SK-N-SH treated with all-trans-retinoic acid at 6 μM for 48 hours (cell line): ENCODE measurements around the gene SLC29A3.

Source experiments
- ATAC-seq: fragments of 200-7000 bp; cut with Tn5 transposase; 3 replicates; pipeline ENCODE4 v1.9.1; 2020; ENCODE audit warnings: mild to moderate bottlenecking, moderate library complexity
- BACH2 ChIP-seq: fragments of 250-450 bp; sonication (Bioruptor Pico); IDR thresholded peaks from 2 replicates; pipeline ENCODE4 v1.9.0; 2021; ENCODE audit warnings: mild to moderate bottlenecking, borderline replicate concordance
- CSDC2 ChIP-seq: fragments of 250-450 bp; sonication (Bioruptor Pico); IDR thresholded peaks from 2 replicates; pipeline ENCODE4 v1.5.0; 2020; ENCODE audit warnings: mild to moderate bottlenecking, moderate library complexity
- ESRRG ChIP-seq: fragments of 250-450 bp; sonication (Bioruptor Pico); IDR thresholded peaks from 2 replicates; pipeline ENCODE4 v1.6.1; 2021; ENCODE audit warnings: mild to moderate bottlenecking
- OSR1 ChIP-seq: fragments of 250-450 bp; sonication (Bioruptor Pico); IDR thresholded peaks from 2 replicates; pipeline ENCODE4 v1.8.0; 2022; ENCODE audit warnings: moderate library complexity, mild to moderate bottlenecking, inconsistent platforms
- TOX ChIP-seq: fragments of 250-450 bp; sonication (Bioruptor Pico); IDR thresholded peaks from 2 replicates; pipeline ENCODE4 v1.8.0; 2021; ENCODE audit warnings: mild to moderate bottlenecking, moderate library complexity, borderline replicate concordance
- TSHZ2 ChIP-seq: fragments of 250-450 bp; sonication (Bioruptor Pico); IDR thresholded peaks from 2 replicates; pipeline ENCODE4 v1.5.0; 2020; ENCODE audit warnings: mild to moderate bottlenecking, moderate library complexity
- ZC3H10 ChIP-seq: fragments of 250-450 bp; sonication (Bioruptor Pico); IDR thresholded peaks from 2 replicates; pipeline ENCODE4 v1.5.1; 2021; ENCODE audit warnings: mild to moderate bottlenecking, moderate library complexity
- ZFP30 ChIP-seq: fragments of 450-650 bp; formaldehyde crosslinking; IDR thresholded peaks from 2 replicates; pipeline ENCODE4 v1.5.0; 2022; ENCODE audit warnings: mild to moderate bottlenecking, moderate library complexity
- ZNF70 ChIP-seq: fragments of 450-650 bp; formaldehyde crosslinking; IDR thresholded peaks from 2 replicates; pipeline ENCODE4 v1.5.0; 2020; ENCODE audit warnings: mild to moderate bottlenecking, moderate library complexity
- ZNF8 ChIP-seq: fragments of 450-650 bp; formaldehyde crosslinking; IDR thresholded peaks from 2 replicates; pipeline ENCODE4 v1.5.0; 2020; ENCODE audit warnings: mild to moderate bottlenecking, moderate library complexity
- TF ChIP-seq, protein P1 (sequence below): fragments of 250-450 bp; sonication (Bioruptor Pico); IDR thresholded peaks from 2 replicates; pipeline ENCODE4 v1.5.1; 2020; ENCODE audit warnings: low read depth, mild to moderate bottlenecking, moderate library complexity
- TF ChIP-seq, protein P2 (sequence below): fragments of 250-450 bp; sonication (Bioruptor Pico); IDR thresholded peaks from 2 replicates; pipeline ENCODE4 v1.8.0; 2021; ENCODE audit warnings: low read depth, mild to moderate bottlenecking, moderate library complexity, borderline replicate concordance
- TF ChIP-seq, protein P3 (sequence below): fragments of 250-450 bp; sonication (Bioruptor Pico); IDR thresholded peaks from 2 replicates; pipeline ENCODE4 v1.5.1; 2021; ENCODE audit warnings: mild to moderate bottlenecking, moderate library complexity

SLC29A3 gene

GRCh38 chr10:71382028-71382427 is 63.0 kb downstream of the SLC29A3 start:
- TF ChIP-seq ZNF8 (CRISPR knock-in tag), result no peak
- no peak for TF ChIP-seq TOX
- TF ChIP-seq TSHZ2 (CRISPR knock-in tag), result no peak
- TF ChIP-seq, protein P1, sequence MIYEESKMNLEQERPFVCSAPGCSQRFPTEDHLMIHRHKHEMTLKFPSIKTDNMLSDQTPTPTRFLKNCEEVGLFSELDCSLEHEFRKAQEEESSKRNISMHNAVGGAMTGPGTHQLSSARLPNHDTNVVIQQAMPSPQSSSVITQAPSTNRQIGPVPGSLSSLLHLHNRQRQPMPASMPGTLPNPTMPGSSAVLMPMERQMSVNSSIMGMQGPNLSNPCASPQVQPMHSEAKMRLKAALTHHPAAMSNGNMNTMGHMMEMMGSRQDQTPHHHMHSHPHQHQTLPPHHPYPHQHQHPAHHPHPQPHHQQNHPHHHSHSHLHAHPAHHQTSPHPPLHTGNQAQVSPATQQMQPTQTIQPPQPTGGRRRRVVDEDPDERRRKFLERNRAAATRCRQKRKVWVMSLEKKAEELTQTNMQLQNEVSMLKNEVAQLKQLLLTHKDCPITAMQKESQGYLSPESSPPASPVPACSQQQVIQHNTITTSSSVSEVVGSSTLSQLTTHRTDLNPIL, result no peak
- TF ChIP-seq, protein P2, sequence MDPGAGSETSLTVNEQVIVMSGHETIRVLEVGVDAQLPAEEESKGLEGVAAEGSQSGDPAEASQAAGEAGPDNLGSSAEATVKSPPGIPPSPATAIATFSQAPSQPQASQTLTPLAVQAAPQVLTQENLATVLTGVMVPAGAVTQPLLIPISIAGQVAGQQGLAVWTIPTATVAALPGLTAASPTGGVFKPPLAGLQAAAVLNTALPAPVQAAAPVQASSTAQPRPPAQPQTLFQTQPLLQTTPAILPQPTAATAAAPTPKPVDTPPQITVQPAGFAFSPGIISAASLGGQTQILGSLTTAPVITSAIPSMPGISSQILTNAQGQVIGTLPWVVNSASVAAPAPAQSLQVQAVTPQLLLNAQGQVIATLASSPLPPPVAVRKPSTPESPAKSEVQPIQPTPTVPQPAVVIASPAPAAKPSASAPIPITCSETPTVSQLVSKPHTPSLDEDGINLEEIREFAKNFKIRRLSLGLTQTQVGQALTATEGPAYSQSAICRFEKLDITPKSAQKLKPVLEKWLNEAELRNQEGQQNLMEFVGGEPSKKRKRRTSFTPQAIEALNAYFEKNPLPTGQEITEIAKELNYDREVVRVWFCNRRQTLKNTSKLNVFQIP (CRISPR knock-in tag), result no peak
- TF ChIP-seq BACH2, result no peak
- TF ChIP-seq ESRRG, result no peak
- TF ChIP-seq ZNF70, result no peak
- TF ChIP-seq CSDC2 (CRISPR knock-in tag), result no peak
- no peak for TF ChIP-seq ZFP30
- TF ChIP-seq, protein P3, sequence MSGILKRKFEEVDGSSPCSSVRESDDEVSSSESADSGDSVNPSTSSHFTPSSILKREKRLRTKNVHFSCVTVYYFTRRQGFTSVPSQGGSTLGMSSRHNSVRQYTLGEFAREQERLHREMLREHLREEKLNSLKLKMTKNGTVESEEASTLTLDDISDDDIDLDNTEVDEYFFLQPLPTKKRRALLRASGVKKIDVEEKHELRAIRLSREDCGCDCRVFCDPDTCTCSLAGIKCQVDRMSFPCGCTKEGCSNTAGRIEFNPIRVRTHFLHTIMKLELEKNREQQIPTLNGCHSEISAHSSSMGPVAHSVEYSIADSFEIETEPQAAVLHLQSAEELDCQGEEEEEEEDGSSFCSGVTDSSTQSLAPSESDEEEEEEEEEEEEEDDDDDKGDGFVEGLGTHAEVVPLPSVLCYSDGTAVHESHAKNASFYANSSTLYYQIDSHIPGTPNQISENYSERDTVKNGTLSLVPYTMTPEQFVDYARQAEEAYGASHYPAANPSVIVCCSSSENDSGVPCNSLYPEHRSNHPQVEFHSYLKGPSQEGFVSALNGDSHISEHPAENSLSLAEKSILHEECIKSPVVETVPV (CRISPR knock-in tag), result no peak
- TF ChIP-seq OSR1, result no peak
- TF ChIP-seq ZC3H10, result no peak
- ATAC-seq, result no peak

- no peak for ATAC-seq
- TF ChIP-seq, protein P3 (CRISPR knock-in tag), result no peak
- TF ChIP-seq, protein P2 (CRISPR knock-in tag), result no peak
Observed at GRCh38 chr10:71382757-71383156, 63.7 kb downstream of the SLC29A3 start.

GRCh38 chr10:71383972-71384687 is 65.1 kb downstream of the SLC29A3 start:
- peak; percentile 98 for ATAC-seq
- no peak for TF ChIP-seq TSHZ2 (CRISPR knock-in tag)
